BJ (cell line): ENCODE data around the gene HYAL2. TPM values are rescaled to one million over a fixed set of nuclear protein-coding genes. Genes with fewer than 3 reads are reported as not detected.

Experiments
- CTCF ChIA-PET: fragments of 350-600 bp; formaldehyde crosslinking; extraction: SDS; loops from one replicate; lab custom pipeline; 2021; ENCODE audit warnings: antibody characterized with exemption, inconsistent platforms; lab: Yijun Ruan, JAX
- POLR2A ChIA-PET: fragments of 300-600 bp; sonication (Branson Sonifier 250); formaldehyde crosslinking; extraction: SDS; loops from one replicate; lab custom pipeline; 2021; ENCODE audit warnings: antibody characterized with exemption; lab: Charles Lee
- DNase-seq: peaks from one replicate; pipeline ENCODE4 v3.0.0-alpha.2; 2011; ENCODE audit warnings: low read depth
- H3K27me3 ChIP-seq: 2 replicates; pipeline ENCODE4 v1.6.0; 2011; ENCODE audit warnings: low read length; ENCODE audit not compliant: control insufficient read depth, insufficient read depth
- H3K36me3 ChIP-seq: 2 replicates; pipeline ENCODE4 v1.5.1; 2011; ENCODE audit warnings: low read length; ENCODE audit not compliant: control insufficient read depth, insufficient read depth
- H3K4me3 ChIP-seq: 2 replicates; pipeline ENCODE4 v1.5.1; 2011; ENCODE audit warnings: low read depth, mild to moderate bottlenecking, control low read depth, low read length
- polyA plus RNA-seq: library from polyadenylated mRNA; depleted of rRNA; stranded (reverse); fragments of >200 nt; gene quantifications from 2 replicates; pipeline ENCODE4 v1.2.3, GENCODE V29; 2011
- TF ChIP-seq, protein P1 (sequence below): IDR thresholded peaks from 2 replicates; pipeline ENCODE4 v1.5.1; 2011; ENCODE audit warnings: low read depth, mild to moderate bottlenecking, control low read depth, inconsistent platforms, low read length, moderate library complexity; ENCODE audit not compliant: insufficient read depth

HYAL2 gene
- polyA plus RNA-seq, 1 experiment: 63.2 TPM

DNA sequence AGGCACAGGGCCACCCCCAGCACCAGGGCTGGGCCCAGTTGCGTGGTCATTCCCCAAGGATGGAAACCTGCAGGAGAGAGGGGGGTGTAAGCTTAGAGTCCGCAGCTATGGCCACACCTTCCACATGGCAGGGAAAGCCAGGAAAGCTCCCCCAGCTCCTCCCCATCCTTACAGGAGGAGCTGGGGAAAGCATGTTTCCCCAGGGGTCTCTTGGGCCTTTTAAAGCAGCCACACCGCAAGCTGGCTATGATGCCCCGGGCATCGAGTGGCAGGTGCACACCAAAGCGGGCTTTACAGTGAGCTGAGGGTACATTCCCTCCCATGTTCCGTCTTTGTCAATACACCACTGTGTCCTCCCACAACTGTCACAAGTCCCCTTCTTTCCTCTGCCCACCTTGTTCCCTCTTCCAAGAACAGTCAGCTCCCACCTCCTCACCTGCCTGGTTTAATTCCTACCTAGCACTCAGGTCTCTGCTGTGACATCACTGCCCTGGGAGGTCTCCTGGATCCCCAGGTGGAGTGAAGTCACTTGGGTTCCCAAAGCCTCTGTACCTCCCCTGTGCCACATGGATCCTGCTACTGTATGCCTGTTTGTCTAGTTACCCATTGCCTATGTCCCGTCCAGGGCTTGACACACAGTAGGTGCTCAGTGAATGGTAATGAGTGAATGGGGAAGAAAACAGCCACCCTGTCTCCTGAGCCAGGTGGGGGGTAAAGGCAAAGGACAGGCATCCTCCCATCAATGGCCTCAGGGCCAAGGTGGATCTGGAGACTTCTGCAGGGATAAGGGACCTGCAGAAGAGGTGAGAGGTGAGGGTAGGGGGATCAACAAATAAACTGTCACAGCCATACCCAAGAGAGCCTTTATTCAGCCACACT is 26.8 kb downstream of the HYAL2 start:
- no peak overlapping the region for H3K4me3 ChIP-seq
- ChIA-PET POLR2A (no interaction called here), CTCF (interaction anchor here (0.8 kb wide), 1 partner anchor 36 kb away, joined by 3 read pairs; no protein-coding TSS in a partner anchor)
- H3K36me3 ChIP-seq: no peaks in the 10 kb centered on the region; the same call in 1 of the 2 replicates
- no peaks in the 10 kb centered on the region for H3K27me3 ChIP-seq
- no peak for DNase-seq
- TF ChIP-seq, protein P1, sequence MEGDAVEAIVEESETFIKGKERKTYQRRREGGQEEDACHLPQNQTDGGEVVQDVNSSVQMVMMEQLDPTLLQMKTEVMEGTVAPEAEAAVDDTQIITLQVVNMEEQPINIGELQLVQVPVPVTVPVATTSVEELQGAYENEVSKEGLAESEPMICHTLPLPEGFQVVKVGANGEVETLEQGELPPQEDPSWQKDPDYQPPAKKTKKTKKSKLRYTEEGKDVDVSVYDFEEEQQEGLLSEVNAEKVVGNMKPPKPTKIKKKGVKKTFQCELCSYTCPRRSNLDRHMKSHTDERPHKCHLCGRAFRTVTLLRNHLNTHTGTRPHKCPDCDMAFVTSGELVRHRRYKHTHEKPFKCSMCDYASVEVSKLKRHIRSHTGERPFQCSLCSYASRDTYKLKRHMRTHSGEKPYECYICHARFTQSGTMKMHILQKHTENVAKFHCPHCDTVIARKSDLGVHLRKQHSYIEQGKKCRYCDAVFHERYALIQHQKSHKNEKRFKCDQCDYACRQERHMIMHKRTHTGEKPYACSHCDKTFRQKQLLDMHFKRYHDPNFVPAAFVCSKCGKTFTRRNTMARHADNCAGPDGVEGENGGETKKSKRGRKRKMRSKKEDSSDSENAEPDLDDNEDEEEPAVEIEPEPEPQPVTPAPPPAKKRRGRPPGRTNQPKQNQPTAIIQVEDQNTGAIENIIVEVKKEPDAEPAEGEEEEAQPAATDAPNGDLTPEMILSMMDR: no peak

DNA sequence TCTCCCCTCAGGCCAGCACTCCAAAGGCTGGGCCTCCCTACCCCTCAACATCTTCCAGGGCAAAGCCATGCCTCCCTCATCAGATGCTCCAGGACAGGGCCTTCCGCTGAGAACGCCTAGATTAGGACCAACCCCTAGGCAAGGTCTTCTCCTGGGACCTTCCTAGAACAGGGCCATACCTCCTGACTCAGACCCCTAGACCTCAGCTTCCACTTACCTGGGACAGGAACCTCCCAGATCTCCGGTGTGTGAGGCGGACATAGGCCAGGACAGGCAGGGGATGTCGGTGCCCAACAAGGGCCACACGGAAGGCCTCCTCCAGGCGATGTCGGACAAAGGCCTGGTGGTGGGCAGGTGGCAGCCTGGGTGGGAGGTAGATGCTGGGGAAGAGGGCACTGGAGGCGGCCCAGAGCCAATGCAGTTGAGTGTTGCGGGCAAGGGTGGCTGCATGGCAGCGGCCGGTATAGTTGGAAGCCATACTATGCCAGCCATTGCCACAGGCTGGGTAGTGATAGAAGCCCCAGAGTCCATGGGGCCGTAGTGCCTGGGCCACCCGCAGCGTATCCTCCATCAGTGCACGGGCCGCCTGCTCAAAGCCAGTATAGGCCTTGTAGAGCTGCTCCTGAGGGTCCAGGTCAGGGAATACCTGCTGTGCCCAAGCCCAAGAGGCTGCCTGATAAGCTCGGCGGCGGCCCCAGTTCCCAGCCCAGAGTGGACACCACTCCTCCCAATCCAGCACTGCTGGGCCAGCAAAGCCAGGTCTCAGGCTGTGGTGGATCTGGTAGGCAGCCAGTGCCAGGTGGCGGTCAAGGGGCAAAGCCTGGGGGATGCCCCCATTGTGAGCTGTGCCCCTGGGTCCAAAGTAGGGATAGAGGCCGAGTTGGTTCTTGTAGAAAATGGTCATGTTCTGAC is 27.8 kb downstream of the HYAL2 start:
- TF ChIP-seq, protein P1: no peak

GRCh38 chr3:50294089-50294488 is 28.5 kb downstream of the HYAL2 start:
- POLR2A ChIA-PET: no interaction called here
- DNase-seq: no peak
- Histone ChIP-seq H3K4me3 (no peak overlapping the region), H3K36me3 (peaks cover 13% of the 10 kb centered on the region), H3K27me3 (no peaks in the 10 kb centered on the region)
- CTCF ChIA-PET: interaction anchor here (0.7 to 1.6 kb wide), 4 partner anchors 30 to 68 kb away, joined by 3 to 5 read pairs (median 4); no protein-coding TSS in a partner anchor
- TF ChIP-seq, protein P1: no peak

More for the DNA sequence above, 27.8 kb downstream of the HYAL2 start:
- H3K36me3 ChIP-seq: peaks cover 8% of the 10 kb centered on the region
- H3K27me3 ChIP-seq: no peaks in the 10 kb centered on the region
- ChIA-PET POLR2A (no interaction called here), CTCF (interaction anchor here (0.8 to 1.6 kb wide), 3 partner anchors 35 to 69 kb away, joined by 3 to 4 read pairs (median 3); no protein-coding TSS in a partner anchor)
- DNase-seq: no peak
- H3K4me3 ChIP-seq: no peak overlapping the region

DNA sequence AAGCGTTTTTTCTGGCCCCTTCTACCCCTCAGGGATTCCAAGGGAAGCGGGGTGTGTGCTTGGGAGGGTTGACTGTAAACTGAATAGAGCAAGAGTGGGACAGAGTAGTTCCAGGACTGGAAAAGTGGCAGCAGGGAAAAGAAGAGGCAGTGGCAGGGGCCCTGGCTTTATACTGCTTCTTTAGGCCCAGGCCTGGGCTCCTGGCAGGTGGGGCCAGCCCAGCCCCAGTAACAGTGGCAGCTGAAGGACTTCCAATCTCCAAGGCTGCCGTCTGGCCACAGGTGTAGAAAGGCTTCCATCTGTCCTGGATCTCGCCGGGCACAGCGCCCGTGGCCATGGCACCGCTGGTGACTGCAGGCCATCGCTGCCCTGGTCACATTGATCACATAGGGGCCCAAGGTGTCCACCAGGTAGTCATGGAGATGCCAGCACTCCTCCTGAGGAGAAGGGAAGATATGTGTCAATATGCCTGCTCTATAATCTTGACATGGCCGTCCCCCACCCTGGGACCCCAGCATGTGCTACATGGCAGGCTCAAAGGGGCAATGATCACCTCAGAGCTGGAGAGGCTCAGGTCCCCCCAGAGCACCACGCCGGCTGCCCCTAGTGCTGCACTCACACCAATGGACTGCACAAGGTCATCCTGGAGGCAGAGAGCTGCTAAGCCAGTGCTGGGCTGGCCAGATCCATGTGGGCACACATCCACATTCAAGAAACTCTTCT is 29.3 kb downstream of the HYAL2 start:
- Histone ChIP-seq H3K27me3 (no peaks in the 10 kb centered on the region), H3K4me3 (no peak overlapping the region), H3K36me3 (peaks cover 21% of the 10 kb centered on the region)
- TF ChIP-seq, protein P1: no peak
- ChIA-PET POLR2A (no interaction called here), CTCF (interaction anchor here (0.6 to 1.6 kb wide), 7 partner anchors 21 to 67 kb away, joined by 3 to 5 read pairs (median 3); no protein-coding TSS in a partner anchor)
- DNase-seq: no peak
